Measurements from ENCODE around the gene CCDC27. TPM values are rescaled to one million over a fixed set of nuclear protein-coding genes. Genes with fewer than 3 reads are reported as not detected.
A peak's percentile ranks its signal among the peaks of the same experiment; 100 is the strongest.

CCDC27 gene
- total and polyA plus RNA-seq, 2 of the 8 experiments (the other 6 are each of a cell fraction or from before 2014, with no cell fraction given), result 0.15 TPM; not detected in 1

DNA sequence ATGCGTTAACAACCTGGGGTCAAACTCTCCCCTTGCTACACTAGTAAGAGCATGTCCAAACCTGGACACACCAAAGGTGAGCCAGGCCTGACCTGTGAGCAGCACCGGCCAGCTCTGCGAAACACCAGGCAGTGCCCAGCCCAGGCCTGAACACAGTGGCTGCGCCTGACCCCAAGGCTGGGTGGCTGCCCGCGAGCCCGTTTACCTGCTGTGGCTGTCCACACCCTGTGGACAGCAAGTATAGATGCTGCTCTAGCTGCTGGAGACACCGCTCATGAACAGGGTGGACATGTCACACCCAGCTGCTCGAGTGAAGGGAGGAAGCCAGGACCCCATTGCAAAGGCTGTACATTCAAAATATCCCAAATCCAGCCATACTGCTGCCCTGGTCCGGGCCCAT lies 7.6 kb upstream of the CCDC27 start:
- Histone ChIP-seq H2BK120ac (replicated peaks; ENCODE audit: low read depth, low read length) (no peak overlapping the region), H3K9me3 (ENCODE audit: insufficient read depth in 2 of 2, low read depth in 1 of 2, low read length in 1 of 2) (no peaks in the 10 kb centered on the region), H4K20me1 (replicated peaks in 1 of 2; ENCODE audit: control insufficient read depth in 1 of 2, insufficient read depth in 2 of 2, low read length in 2 of 2) (peaks cover 8 to 41% of the 10 kb centered on the region in 2 experiments), H3K56ac (replicated peaks; ENCODE audit: insufficient read length, low read depth, low read length) (no peak overlapping the region), H4K5ac (ENCODE audit: insufficient read length, low read depth, low read length) (no peak overlapping the region), H3K23me2 (ENCODE audit: low read depth, low read length) (peaks cover 14% of the 10 kb centered on the region), H2BK5ac (ENCODE audit: low read depth, low read length) (0 out of 2 replicates have a peak overlapping the region, but pooled peaks have one; percentile 60), H4K8ac (ENCODE audit: extremely low read depth, insufficient read depth, low read length) (no peak overlapping the region; the same call in 1 of the 2 replicates), H3K79me1 (ENCODE audit: low read depth, low read length) (peaks cover 23% of the 10 kb centered on the region), H3K23ac (ENCODE audit: insufficient read length) (no peak overlapping the region), H3K4me1 (replicated peaks in 1 of 4; ENCODE audit: control insufficient read depth in 3 of 4, insufficient read depth in 4 of 4, low read length in 3 of 4) (peaks cover 0 to 16% (median 13%) of the 10 kb centered on the region in 4 experiments; a peak in 6 of 7 replicates), H3K27me3 (replicated peaks in 1 of 4; ENCODE audit: control insufficient read depth in 3 of 4, extremely low read depth in 1 of 4, insufficient read depth in 3 of 4, low read length in 3 of 4) (no peaks in the 10 kb centered on the region; a peak in 1 of 7 replicates), H2AK5ac (ENCODE audit: low read depth, low read length) (no peak overlapping the region), H2BK12ac (ENCODE audit: low read depth, low read length) (0 out of 2 replicates have a peak overlapping the region, but pooled peaks have one; percentile 39), H3K14ac (ENCODE audit: insufficient read length) (no peak overlapping the region), H3K36me3 (ENCODE audit: control insufficient read depth in 2 of 4, insufficient read depth in 4 of 4, low read length in 3 of 4) (peaks cover 10 to 37% (median 28%) of the 10 kb centered on the region in 4 experiments), H3K79me2 (ENCODE audit: control insufficient read depth in 1 of 2, insufficient read depth in 2 of 2, low read length in 2 of 2) (peaks cover 0 to 31% of the 10 kb centered on the region in 2 experiments; a peak in 3 of 4 replicates), H3K4ac (replicated peaks; ENCODE audit: insufficient read length, low read depth, low read length) (no peak overlapping the region), H2BK15ac (ENCODE audit: low read length) (no peak overlapping the region), H2BK20ac (ENCODE audit: low read length) (no peak overlapping the region), H2AFZ (ENCODE audit: low read length) (no peak overlapping the region), H3K27ac (ENCODE audit: low read depth, low read length) (no peak overlapping the region), H3K18ac (ENCODE audit: extremely low read depth, low read length) (no peak overlapping the region; the same call in 1 of the 2 replicates), H3K4me2 (ENCODE audit: insufficient read depth in 1 of 2, low read depth in 2 of 2, low read length in 2 of 2) (peak overlapping the region; percentile 75 to 97; a peak in 2 of 4 replicates), H3K9ac (replicated peaks in 1 of 4; ENCODE audit: extremely low read depth in 1 of 4, low read depth in 3 of 4, low read length in 3 of 4) (no peak overlapping the region), H3K4me3 (ENCODE audit: extremely low read depth in 1 of 4, insufficient read depth in 2 of 4, low read depth in 3 of 4, low read length in 4 of 4) (peak overlapping the region in 1 of 4 experiments; percentile 87; a peak in 3 of 8 replicates), H4K91ac (replicated peaks; ENCODE audit: insufficient read length, low read length) (no peak overlapping the region)
- DNase-seq (ENCODE audit: low read depth in 1 of 2, low spot score in 2 of 2) (no peak), FAIRE-seq (no peak)
- POLR2A ChIA-PET (ENCODE audit: partially characterized antibody), result interaction anchor here (2.1 to 2.6 kb wide), 2 partner anchors 9 to 11 kb away, joined by 7 to 12 read pairs; no protein-coding TSS in a partner anchor
- CTCF ChIA-PET (ENCODE audit: partially characterized antibody), result interaction anchor here (0.7 to 3.1 kb wide), 5 partner anchors 14 to 254 kb away, joined by 3 to 8 read pairs (median 4); no protein-coding TSS in a partner anchor
- 88% methylated on average over 10 of the region's 10 CpGs; no CpG with 5 or more reads in 1 of the 2 experiments for WGBS, 2 experiments (ENCODE audit: extremely low coverage in 1 of 2, insufficient coverage in 1 of 2, insufficient read length in 1 of 2, insufficient replicate concordance in 2 of 2, low coverage in 1 of 2, low lambda C conversion rate in 2 of 2, missing lambda C conversion rate in 1 of 2)
- no peak for TF ChIP-seq RFX5 (IDR thresholded peaks at IDR 0.05; ENCODE audit: borderline replicate concordance, low read depth, low read length)
- TF ChIP-seq NANOG (IDR thresholded peaks at IDR 0.05; ENCODE audit: insufficient read depth, low read depth, low read length, poor library complexity, severe bottlenecking), result no peak
- TF ChIP-seq, protein P1, sequence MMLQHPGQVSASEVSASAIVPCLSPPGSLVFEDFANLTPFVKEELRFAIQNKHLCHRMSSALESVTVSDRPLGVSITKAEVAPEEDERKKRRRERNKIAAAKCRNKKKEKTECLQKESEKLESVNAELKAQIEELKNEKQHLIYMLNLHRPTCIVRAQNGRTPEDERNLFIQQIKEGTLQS (IDR thresholded peaks at IDR 0.05; ENCODE audit: insufficient read depth, low read depth, low read length), result no peak
- no peak for TF ChIP-seq CREB1 (IDR thresholded peaks at IDR 0.05)
- no peak for TF ChIP-seq BCL11A (IDR thresholded peaks at IDR 0.05; ENCODE audit: low read depth in 2 of 2, low read length in 2 of 2)
- no peak for TF ChIP-seq FOSL1 (IDR thresholded peaks at IDR 0.05; ENCODE audit: insufficient read depth, low read depth, low read length)
- TF ChIP-seq EZH2 (IDR thresholded peaks at IDR 0.05; ENCODE audit: low read depth, low read length, severe bottlenecking), result no peak
- TF ChIP-seq TBP (IDR thresholded peaks at IDR 0.05; ENCODE audit: low read depth, low read length), result no peak
- no peak for TF ChIP-seq JUN (IDR thresholded peaks at IDR 0.05; ENCODE audit: low read depth, low read length)
- no peak for TF ChIP-seq SP4 (IDR thresholded peaks at IDR 0.05; ENCODE audit: low read length)
- TF ChIP-seq RNF2 (IDR thresholded peaks at IDR 0.05; ENCODE audit: borderline replicate concordance, low read depth, low read length, missing control alignments, poor library complexity, severe bottlenecking), result no peak
- no peak for TF ChIP-seq SP1 (IDR thresholded peaks at IDR 0.05; ENCODE audit: low read depth, low read length)
- TF ChIP-seq SIRT6 (IDR thresholded peaks at IDR 0.05; ENCODE audit: low read length), result no peak

All from H1 (cell line).